ENCODE measurements around the gene UBN2.

DNA sequence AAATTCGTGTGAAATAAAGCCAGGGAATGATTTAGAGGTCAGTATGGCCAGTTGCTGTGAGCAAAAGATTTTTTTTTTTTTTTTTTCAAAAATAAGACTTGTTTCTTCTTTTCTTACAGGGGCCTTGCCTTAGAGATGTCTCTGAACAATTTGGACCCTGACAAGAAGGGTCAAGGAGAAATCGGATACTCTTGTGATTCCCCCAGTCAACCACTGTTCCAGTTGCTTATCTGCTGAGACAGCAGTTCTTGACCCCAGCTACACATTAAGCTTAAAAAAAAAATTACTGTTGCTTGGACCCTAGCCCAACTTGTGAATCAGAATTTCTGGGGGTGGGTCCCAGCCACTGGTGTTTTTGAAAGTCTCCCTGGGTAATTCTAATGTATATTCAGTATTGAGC is 98.1 kb downstream of the UBN2 start:
- TF ChIP-seq ELF4 (CRISPR knock-in tag; IDR thresholded peaks at IDR 0.05; ENCODE audit: low read depth) = no peak
- TF ChIP-seq, protein P1, sequence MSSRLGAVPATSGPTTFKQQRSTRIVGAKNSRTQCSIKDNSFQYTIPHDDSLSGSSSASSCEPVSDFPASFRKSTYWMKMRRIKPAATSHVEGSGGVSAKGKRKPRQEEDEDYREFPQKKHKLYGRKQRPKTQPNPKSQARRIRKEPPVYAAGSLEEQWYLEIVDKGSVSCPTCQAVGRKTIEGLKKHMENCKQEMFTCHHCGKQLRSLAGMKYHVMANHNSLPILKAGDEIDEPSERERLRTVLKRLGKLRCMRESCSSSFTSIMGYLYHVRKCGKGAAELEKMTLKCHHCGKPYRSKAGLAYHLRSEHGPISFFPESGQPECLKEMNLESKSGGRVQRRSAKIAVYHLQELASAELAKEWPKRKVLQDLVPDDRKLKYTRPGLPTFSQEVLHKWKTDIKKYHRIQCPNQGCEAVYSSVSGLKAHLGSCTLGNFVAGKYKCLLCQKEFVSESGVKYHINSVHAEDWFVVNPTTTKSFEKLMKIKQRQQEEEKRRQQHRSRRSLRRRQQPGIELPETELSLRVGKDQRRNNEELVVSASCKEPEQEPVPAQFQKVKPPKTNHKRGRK (CRISPR knock-in tag; IDR thresholded peaks at IDR 0.05; ENCODE audit: borderline replicate concordance) = no peak
